Measurements from ENCODE around the gene CLDN19. TPM values are rescaled to one million over a fixed set of nuclear protein-coding genes. Genes with fewer than 3 reads are reported as not detected.

CLDN19 gene
- total RNA-seq, 4 donors from 2014 or later = 0.28 TPM; not detected in 3

DNA sequence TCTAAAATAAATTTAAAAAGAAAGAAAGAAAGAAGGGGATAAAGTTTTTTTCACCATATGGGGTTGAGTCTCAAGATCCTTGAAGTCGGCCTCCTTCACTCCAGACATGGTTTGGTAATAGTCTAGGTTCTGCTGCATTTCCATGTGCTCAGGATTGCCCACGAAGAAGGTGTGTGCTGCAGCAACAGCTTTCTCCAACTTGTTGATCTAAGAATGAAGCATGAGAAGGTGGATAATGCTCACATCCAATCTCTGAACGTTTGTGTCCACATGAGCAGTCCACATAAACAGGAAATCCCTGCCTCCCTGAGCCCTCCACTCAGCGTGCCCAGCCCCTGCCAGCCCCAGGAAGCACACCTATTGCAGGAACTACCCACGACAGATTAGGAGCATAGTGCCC, 22.2 kb upstream of the CLDN19 start:
- DNase-seq = no peak
- intact Hi-C loops (cut with DNase I; ENCODE audit: low total_unique reads) = no loop called here
- H3K27me3 ChIP-seq = no peaks in the 10 kb centered on the region
- H3K27ac ChIP-seq = no peak overlapping the region
- H3K9me3 ChIP-seq = no peaks in the 10 kb centered on the region
- peaks cover 0 to 6% of the 10 kb centered on the region in 2 donors for H3K4me1 ChIP-seq
- no peaks in the 10 kb centered on the region for H3K36me3 ChIP-seq
- H3K4me3 ChIP-seq = no peak overlapping the region
- TF ChIP-seq, protein P1, sequence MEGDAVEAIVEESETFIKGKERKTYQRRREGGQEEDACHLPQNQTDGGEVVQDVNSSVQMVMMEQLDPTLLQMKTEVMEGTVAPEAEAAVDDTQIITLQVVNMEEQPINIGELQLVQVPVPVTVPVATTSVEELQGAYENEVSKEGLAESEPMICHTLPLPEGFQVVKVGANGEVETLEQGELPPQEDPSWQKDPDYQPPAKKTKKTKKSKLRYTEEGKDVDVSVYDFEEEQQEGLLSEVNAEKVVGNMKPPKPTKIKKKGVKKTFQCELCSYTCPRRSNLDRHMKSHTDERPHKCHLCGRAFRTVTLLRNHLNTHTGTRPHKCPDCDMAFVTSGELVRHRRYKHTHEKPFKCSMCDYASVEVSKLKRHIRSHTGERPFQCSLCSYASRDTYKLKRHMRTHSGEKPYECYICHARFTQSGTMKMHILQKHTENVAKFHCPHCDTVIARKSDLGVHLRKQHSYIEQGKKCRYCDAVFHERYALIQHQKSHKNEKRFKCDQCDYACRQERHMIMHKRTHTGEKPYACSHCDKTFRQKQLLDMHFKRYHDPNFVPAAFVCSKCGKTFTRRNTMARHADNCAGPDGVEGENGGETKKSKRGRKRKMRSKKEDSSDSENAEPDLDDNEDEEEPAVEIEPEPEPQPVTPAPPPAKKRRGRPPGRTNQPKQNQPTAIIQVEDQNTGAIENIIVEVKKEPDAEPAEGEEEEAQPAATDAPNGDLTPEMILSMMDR (IDR thresholded peaks at IDR 0.05) = no peak
- TF ChIP-seq POLR2A (IDR thresholded peaks at IDR 0.05) = no peak

DNA sequence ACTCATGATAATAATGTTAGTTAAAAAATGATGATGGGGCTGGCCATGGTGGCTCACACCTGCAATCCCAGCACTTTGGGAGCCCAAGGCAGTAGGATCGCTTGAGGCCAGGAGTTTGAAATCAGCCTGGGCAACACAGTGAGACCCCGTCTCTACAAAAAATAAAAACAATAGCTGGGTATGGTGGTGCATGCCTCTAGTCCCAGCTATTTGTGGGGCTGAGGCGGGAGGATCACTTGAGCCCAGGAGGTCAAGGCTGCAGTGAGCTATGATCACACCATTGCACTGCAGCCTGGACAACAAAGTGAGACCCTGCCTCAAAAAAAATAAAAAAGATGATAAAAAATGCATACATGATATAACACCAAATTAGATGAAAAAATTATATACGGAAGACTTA, 21.5 kb upstream of the CLDN19 start:
- Histone ChIP-seq H3K9me3 (no peaks in the 10 kb centered on the region), H3K27me3 (no peaks in the 10 kb centered on the region), H3K4me1 (peaks cover 0 to 6% of the 10 kb centered on the region in 2 donors), H3K36me3 (no peaks in the 10 kb centered on the region), H3K4me3 (no peak overlapping the region), H3K27ac (no peak overlapping the region)
- intact Hi-C loops (cut with DNase I; ENCODE audit: low total_unique reads) = no loop called here
- TF ChIP-seq, protein P1 (IDR thresholded peaks at IDR 0.05) = no peak
- no peak for TF ChIP-seq POLR2A (IDR thresholded peaks at IDR 0.05)
- no peak for DNase-seq

DNA sequence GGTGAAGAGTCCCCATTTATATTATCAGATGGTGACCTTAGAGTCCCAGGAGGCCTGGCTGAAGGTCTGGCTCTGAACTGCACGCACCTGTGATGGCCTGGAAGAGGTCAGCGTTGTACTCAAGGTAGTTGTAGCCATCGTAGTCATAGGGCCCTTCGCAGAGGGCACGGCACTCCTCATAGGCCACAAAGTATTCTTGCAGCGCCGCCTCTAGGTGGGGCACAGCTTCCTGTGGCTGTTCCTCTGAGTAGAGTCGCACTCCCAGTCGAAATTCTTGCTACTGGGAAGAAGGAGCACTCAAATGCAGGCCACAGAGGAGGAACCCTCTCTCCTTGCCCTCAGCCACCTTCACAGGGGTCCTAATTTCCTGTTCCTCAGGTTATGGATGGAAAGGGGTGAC, 19.1 kb upstream of the CLDN19 start:
- Histone ChIP-seq H3K4me3 (no peak overlapping the region), H3K27me3 (no peaks in the 10 kb centered on the region), H3K36me3 (no peaks in the 10 kb centered on the region), H3K27ac (no peak overlapping the region), H3K9me3 (no peaks in the 10 kb centered on the region), H3K4me1 (no peaks in the 10 kb centered on the region)
- TF ChIP-seq, protein P1 (IDR thresholded peaks at IDR 0.05) = no peak
- no peak for TF ChIP-seq POLR2A (IDR thresholded peaks at IDR 0.05)
- DNase-seq = no peak
- intact Hi-C loops (cut with DNase I; ENCODE audit: low total_unique reads) = no loop called here

DNA sequence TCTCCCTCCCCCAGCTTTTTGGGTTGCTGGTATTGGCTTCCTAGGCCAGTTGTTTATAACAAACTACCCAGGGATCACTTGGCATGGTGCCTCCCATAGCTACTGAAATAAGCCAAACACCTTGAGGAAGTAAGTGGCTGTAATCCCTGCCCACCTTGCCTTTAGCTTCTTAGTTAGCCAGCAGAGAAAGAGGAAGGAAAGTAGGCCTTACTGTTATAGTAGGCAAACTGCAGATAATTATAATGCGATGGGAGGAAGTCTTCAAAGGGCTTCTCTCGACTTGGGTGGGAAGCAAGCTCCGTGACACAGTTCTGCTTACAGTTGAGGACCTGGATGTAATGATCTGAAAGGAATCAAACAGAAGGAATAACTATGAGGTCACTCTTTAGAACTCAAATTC, 18.6 kb upstream of the CLDN19 start:
- Histone ChIP-seq H3K36me3 (no peaks in the 10 kb centered on the region), H3K4me3 (no peak overlapping the region), H3K4me1 (no peaks in the 10 kb centered on the region), H3K27ac (no peak overlapping the region), H3K9me3 (no peaks in the 10 kb centered on the region), H3K27me3 (no peaks in the 10 kb centered on the region)
- DNase-seq = no peak
- intact Hi-C loops (cut with DNase I; ENCODE audit: low total_unique reads) = no loop called here
- TF ChIP-seq, protein P1 (IDR thresholded peaks at IDR 0.05) = no peak
- TF ChIP-seq POLR2A (IDR thresholded peaks at IDR 0.05) = no peak

DNA sequence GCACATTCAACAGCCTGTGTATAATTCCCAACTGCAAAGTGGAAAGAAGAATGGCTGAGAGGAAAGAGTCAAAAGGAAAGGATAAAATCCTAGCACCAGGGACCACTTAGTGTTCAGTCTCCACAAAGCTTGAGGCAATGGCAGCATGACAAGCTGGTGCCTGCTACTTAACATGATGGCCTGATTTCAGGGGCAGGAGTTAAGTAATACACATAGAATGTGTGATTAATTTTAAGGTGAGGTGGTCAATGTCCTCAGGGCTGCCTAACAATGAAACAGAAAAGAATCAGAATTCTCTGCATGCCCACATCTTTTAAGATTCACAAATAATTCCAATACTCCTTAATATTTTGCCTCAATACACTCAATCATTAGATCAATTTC, 17.8 kb upstream of the CLDN19 start:
- Histone ChIP-seq H3K4me1 (no peaks in the 10 kb centered on the region), H3K27me3 (no peaks in the 10 kb centered on the region), H3K4me3 (no peak overlapping the region), H3K36me3 (no peaks in the 10 kb centered on the region), H3K9me3 (no peaks in the 10 kb centered on the region), H3K27ac (no peak overlapping the region)
- DNase-seq = no peak
- intact Hi-C loops (cut with DNase I; ENCODE audit: low total_unique reads) = no loop called here
- no peak for TF ChIP-seq POLR2A (IDR thresholded peaks at IDR 0.05)
- TF ChIP-seq, protein P1 (IDR thresholded peaks at IDR 0.05) = no peak
